ENCODE data around the gene GIPC2. TPM values are rescaled to one million over a fixed set of nuclear protein-coding genes. Genes with fewer than 3 reads are reported as not detected.

GIPC2 gene
- total RNA-seq, 4 donors from 2014 or later, result 0.67 to 1.5 (median 1.3) TPM

GRCh38 chr1:78132174-78132947, 86.6 kb downstream of the GIPC2 start:
- TF ChIP-seq POLR2A (IDR thresholded peaks at IDR 0.05), result no peak
- TF ChIP-seq, protein P1, sequence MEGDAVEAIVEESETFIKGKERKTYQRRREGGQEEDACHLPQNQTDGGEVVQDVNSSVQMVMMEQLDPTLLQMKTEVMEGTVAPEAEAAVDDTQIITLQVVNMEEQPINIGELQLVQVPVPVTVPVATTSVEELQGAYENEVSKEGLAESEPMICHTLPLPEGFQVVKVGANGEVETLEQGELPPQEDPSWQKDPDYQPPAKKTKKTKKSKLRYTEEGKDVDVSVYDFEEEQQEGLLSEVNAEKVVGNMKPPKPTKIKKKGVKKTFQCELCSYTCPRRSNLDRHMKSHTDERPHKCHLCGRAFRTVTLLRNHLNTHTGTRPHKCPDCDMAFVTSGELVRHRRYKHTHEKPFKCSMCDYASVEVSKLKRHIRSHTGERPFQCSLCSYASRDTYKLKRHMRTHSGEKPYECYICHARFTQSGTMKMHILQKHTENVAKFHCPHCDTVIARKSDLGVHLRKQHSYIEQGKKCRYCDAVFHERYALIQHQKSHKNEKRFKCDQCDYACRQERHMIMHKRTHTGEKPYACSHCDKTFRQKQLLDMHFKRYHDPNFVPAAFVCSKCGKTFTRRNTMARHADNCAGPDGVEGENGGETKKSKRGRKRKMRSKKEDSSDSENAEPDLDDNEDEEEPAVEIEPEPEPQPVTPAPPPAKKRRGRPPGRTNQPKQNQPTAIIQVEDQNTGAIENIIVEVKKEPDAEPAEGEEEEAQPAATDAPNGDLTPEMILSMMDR (IDR thresholded peaks at IDR 0.05 in 4 of 5, conservative IDR thresholded peaks at IDR 0.05 in 1 of 5), result no peak
- in situ Hi-C loops (cut with MboI; ENCODE audit: low sequenced_read_pairs in 4 of 4) (loop anchor here in 3 of 4 donors (5.0 to 25.0 kb wide), 4 partner anchors 472 to 552 kb away; no protein-coding TSS in a partner anchor), intact Hi-C loops (cut with DNase I; ENCODE audit: low total_unique reads) (loop anchor here (5.0 kb wide), 1 partner anchor 545 kb away; no protein-coding TSS in a partner anchor)
- H3K4me1 ChIP-seq, result no peaks in the 10 kb centered on the region
- no peak overlapping the region for H3K27ac ChIP-seq
- no peak overlapping the region for H3K4me3 ChIP-seq
- no peaks in the 10 kb centered on the region for H3K9me3 ChIP-seq
- H3K27me3 ChIP-seq, result no peaks in the 10 kb centered on the region
- no peak for ATAC-seq
- H3K36me3 ChIP-seq, result no peaks in the 10 kb centered on the region
- DNase-seq, result no peak

- no peak for TF ChIP-seq POLR2A (IDR thresholded peaks at IDR 0.05)
- TF ChIP-seq, protein P1 (IDR thresholded peaks at IDR 0.05 in 4 of 5, conservative IDR thresholded peaks at IDR 0.05 in 1 of 5), result no peak
- H3K27ac ChIP-seq, result no peak overlapping the region
- no peak for ATAC-seq
- H3K4me3 ChIP-seq, result no peak overlapping the region
- no peaks in the 10 kb centered on the region for H3K9me3 ChIP-seq
- intact Hi-C loops (cut with DNase I; ENCODE audit: low total_unique reads) (loop anchor here (5.0 kb wide), 1 partner anchor 544 kb away; no protein-coding TSS in a partner anchor), in situ Hi-C loops (cut with MboI; ENCODE audit: low sequenced_read_pairs in 4 of 4) (loop anchor here in 3 of 4 donors (5.0 to 25.0 kb wide), 4 partner anchors 472 to 552 kb away; no protein-coding TSS in a partner anchor)
- H3K36me3 ChIP-seq, result no peaks in the 10 kb centered on the region
- no peaks in the 10 kb centered on the region for H3K4me1 ChIP-seq
- H3K27me3 ChIP-seq, result no peaks in the 10 kb centered on the region
- DNase-seq, result no peak
These were observed 87.2 kb downstream of the GIPC2 start for GRCh38 chr1:78132948-78133322.

GRCh38 chr1:78136680-78137079, 90.9 kb downstream of the GIPC2 start:
- no peak overlapping the region for H3K27ac ChIP-seq
- no peak overlapping the region for H3K4me3 ChIP-seq
- H3K4me1 ChIP-seq, result no peaks in the 10 kb centered on the region
- in situ Hi-C loops (cut with MboI; ENCODE audit: low sequenced_read_pairs in 4 of 4), result loop anchor here in 3 of 4 donors (5.0 to 25.0 kb wide), 4 partner anchors 466 to 548 kb away; no protein-coding TSS in a partner anchor
- DNase-seq (no peak), ATAC-seq (no peak)
- no peaks in the 10 kb centered on the region for H3K36me3 ChIP-seq
- TF ChIP-seq POLR2A (IDR thresholded peaks at IDR 0.05), result no peak
- TF ChIP-seq, protein P1 (IDR thresholded peaks at IDR 0.05 in 4 of 5, conservative IDR thresholded peaks at IDR 0.05 in 1 of 5), result no peak
- no peaks in the 10 kb centered on the region for H3K27me3 ChIP-seq
- no peaks in the 10 kb centered on the region for H3K9me3 ChIP-seq
- intact Hi-C loops (cut with DNase I; ENCODE audit: low total_unique reads), result no loop called here

- TF ChIP-seq POLR2A (IDR thresholded peaks at IDR 0.05), result no peak
- TF ChIP-seq, protein P1 (IDR thresholded peaks at IDR 0.05 in 4 of 5, conservative IDR thresholded peaks at IDR 0.05 in 1 of 5), result no peak
- no peak overlapping the region for H3K4me3 ChIP-seq
- ATAC-seq (no peak), DNase-seq (no peak)
- intact Hi-C loops (cut with DNase I; ENCODE audit: low total_unique reads) (no loop called here), in situ Hi-C loops (cut with MboI; ENCODE audit: low sequenced_read_pairs in 4 of 4) (loop anchor here in 2 of 4 donors (10.0 to 25.0 kb wide), 2 partner anchors 521 to 533 kb away; no protein-coding TSS in a partner anchor)
- H3K4me1 ChIP-seq, result no peaks in the 10 kb centered on the region
- H3K36me3 ChIP-seq, result no peaks in the 10 kb centered on the region
- H3K27me3 ChIP-seq, result no peaks in the 10 kb centered on the region
- no peak overlapping the region for H3K27ac ChIP-seq
- H3K9me3 ChIP-seq, result no peaks in the 10 kb centered on the region
These were observed 95.9 kb downstream of the GIPC2 start for GRCh38 chr1:78141531-78142231.

Measured in gastrocnemius medialis (tissue), 4 donors.